ENCODE data around the gene ATG7. TPM values are rescaled to one million over a fixed set of nuclear protein-coding genes. Genes with fewer than 3 reads are reported as not detected.
"Not testable (repeated sequence)": the region's sequence is repeated elsewhere in the genome, so short reads cannot be mapped to it uniquely, and the experiment has no call there.

Gene ATG7
- total RNA-seq, 1 donor from 2014 or later, result 47.6 TPM

GRCh38 chr3:11302444-11302843 lies 30.2 kb downstream of the ATG7 start:
- DNase-seq, result no peak

DNA sequence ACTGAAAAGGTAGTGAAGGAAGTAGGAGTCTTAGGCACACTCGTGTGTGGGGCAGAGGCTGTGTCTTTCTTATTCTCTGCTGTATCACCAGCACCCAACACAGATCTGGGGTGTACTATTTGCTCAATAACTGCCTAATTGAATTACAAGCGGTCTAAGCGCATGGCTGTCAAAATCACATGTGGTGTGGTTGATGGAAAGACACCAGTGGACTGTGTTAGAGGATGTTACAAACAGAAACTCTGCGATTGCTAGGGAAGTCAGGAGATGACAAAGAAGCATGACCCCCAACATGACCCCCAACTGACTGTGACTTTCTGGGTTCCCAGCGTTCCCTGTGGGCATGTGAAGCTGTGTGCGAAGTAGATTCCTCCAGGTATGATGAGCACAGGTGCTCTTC lies 32.0 kb downstream of the ATG7 start:
- no peak for DNase-seq

DNA sequence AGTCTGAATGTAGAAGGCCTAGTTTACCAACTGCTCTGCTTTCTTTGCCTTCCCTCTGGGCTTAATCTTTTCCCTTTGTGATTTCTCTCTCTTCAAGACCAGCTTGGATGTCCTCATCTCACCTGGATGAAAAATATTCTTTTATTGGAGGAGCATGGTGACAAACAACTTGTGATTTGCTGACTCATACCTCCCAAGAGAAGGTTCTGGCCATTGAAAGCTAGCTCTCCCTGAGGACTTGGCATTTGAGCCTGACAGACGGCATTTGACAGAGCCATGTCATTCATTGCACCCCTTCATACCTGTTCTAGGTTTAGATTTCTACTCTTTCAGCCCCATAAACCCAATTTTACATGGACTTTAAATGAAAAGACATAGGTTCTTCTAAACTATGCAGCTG lies 33.3 kb downstream of the ATG7 start:
- no peak for DNase-seq

DNA sequence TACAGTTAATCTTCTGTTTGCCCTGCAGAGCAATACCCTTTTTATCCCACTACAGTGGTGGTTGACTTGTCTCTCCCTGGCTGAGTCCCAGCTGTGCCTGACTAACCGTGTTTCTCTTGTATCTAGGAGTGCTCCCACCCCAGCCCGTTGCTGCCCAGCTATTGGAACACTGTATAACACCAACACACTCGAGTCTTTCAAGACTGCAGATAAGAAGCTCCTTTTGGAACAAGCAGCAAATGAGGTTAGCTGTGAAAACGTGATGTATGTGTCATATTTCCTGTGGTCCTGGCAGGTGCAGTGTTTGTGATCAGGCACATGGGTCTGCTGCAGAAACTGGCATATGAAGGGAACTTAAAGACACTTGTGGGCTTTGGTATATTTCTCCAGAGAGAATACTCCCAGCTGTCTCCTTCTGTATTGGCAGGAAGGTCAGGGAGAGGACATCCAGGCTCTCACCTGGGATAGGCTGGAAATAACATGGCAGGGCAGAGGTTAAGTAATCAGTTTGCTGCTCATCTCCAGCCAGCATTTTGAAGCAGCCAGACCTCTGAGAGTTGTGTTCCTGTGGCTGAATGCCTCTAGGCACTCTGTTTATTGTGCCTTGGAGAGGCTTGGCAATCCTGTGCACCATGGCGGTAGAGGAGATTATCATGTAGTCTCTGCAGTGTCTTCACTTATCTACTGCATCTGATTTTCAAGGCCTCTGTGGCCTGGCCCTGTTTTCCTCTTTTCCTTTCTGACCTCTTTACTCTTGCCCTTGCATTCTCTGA lies 34.8 kb downstream of the ATG7 start:
- DNase-seq, result no peak

DNA sequence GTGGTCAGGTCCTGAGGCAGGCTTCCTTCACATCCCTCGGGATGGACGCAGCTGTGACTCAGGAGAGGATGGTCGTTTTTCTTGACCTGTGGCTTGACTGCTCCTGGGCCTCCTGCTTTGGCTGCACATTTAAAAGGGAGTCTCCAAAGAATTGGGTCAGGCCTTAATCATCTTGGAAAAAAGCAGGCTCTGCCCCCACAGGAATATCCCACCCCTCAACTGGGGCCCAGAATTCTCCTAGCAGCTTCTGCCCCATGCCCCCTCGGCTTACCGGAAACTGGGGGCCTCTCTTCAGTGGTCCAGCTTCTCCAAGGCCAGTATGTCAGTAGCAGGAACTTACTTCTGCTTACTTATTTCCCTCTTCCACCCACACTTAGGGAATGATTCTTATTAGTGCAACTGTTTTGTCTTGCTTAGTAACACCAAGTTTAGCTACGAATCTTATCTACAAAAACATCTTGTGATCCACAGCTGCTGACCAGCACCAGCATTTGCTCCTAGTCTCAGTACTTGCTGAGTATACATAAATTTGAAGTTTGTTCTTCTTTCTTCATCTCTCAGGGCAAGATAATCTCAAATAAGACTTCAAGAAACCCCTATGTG lies 35.7 kb downstream of the ATG7 start:
- peak; percentile 25 for DNase-seq

- no peak for DNase-seq
Measured at GRCh38 chr3:11310258-11310657, 38.1 kb downstream of the ATG7 start.

GRCh38 chr3:11312166-11312565 lies 40.0 kb downstream of the ATG7 start:
- DNase-seq, result no peak

- DNase-seq, result no peak
Measured at GRCh38 chr3:11317300-11317699, 45.1 kb downstream of the ATG7 start.

DNA sequence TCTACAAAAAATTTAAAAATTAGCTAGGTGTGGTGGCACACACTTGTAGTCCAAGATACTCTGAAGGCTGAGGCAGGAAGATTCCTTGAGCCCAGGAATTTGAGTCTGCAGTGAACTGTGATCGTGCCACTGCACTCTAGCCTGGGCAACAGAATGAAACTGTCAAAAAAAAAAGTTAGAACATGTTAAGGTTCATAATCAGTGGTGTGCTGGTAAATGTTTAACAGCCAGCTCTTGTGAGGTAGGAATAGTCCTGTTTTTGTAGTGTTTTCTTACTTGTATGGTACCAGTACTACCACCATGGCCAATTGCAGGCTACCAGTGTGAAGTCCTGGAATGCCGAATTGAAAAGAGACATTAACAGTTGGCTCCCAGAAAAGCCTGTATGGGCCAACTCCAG lies 50.7 kb downstream of the ATG7 start:
- no peak for DNase-seq

GRCh38 chr3:11323813-11324212 lies 51.6 kb downstream of the ATG7 start:
- DNase-seq, result no peak

DNA sequence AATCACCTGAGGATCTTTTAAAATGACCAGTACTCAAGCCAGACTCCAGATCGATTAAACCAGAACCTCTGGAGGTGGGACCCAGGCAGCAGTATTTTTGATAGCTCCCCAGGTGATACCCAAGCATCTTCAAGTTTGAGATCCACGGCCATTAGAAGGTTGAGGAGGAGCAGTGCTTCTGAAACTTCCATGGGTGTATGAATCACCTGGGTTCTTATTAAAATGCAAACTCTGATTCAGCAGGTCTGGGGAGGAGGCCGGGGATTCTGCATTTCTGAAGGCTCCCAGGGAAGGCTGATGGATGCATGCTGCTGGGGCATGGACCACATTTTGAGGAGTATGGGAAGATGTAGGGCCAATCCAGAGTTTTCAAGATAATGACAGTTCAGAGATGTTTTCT lies 55.4 kb downstream of the ATG7 start:
- no peak for DNase-seq

DNA sequence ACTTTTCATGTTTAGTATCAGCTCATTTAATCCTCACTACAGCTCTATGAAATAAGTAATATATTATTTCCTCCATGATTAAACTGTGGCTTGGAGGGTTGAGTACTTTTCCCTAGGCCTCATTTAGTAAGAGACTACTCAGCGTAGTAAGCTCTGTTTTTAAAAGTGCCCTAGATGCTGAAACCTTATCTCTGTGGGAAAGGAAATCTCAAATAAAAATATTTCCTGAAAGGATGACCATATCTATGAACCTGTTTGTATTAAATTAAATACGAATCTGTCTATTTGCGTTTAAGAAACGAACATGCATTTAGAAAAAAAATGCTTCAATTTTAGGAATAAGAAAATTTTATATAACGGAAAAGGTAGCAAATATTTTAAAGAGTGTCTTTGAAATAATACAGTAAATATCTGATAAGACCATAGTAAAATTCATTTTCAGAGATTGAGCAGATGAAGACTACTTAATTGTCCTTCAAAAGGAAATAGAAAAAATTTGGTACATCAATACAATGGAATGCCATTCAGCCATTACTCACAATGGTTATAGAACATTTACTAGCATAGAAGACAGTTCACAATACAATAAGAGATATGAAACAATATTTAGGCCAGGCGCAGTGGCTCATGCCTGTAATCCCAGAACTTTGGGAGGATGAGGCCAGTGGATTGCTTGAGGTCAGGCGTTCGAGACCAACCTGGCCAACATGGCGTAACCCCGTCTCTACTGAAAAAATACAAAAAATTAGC lies 56.2 kb downstream of the ATG7 start:
- DNase-seq, result no peak

- DNase-seq, result no peak
Measured at GRCh38 chr3:11329777-11330176, 57.6 kb downstream of the ATG7 start.

DNA sequence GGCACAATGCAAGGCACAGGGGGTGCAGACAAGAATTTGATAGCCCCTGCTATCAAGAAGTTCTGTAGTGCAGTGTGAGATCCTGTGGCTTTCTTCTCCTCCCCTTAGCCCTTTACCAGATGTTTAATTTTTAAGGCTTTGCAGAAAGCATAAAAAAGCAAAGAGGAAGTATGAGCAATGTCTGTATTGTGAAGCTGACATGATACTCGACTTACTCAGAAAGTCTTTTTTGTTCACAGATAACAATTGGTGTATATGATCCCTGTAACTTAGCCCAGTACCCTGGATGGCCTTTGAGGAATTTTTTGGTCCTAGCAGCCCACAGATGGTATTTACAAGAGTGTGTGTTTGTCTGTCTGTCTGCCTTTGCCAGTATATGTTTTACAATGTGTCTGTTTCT lies 58.9 kb downstream of the ATG7 start:
- DNase-seq, result no peak

DNA sequence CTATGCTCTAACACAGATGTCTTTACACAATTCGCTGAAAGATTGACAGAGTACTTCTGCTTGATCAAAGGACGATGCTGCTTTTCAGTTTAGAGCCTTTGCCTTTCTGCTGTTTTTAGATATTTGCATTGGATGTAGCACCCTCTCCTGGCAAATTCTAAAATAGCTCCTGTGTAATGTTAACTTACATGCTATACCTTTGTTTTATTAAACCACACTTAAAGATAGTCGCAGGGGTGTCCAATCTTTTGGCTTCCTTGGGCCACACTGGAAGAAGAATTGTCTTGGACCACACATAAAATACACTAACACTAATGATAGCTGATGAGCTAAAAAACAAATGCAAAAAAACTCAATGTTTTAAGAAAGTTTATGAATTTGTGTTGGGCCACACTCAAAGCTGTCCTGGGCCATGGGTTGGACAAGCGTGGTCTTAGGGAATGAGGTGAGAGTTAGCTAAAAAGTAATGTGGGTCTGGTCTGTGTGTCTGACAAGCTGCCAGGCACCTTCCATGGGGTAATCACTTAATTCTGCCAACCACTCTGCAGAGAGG lies 62.9 kb downstream of the ATG7 start:
- DNase-seq, result peak; percentile 87

DNA sequence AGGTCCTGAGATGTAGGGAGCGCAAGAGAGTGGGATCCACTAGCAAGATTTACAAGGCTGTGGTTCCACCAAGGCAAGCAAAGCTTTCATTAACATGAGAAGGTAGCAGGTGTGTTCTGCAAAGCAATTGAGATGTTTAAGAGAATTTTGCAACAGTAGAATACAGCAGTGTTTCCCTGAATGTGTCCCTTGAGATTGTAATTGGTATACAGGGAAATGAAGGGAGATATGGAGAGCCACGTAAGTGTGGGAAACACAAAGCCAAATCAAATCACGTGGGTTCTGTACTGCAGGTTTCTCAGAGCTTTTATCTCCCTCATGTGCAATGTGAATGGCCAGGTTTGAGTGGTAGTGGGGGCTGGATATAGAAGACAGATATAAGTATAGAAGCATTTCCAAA lies 67.3 kb downstream of the ATG7 start:
- no peak for DNase-seq

DNA sequence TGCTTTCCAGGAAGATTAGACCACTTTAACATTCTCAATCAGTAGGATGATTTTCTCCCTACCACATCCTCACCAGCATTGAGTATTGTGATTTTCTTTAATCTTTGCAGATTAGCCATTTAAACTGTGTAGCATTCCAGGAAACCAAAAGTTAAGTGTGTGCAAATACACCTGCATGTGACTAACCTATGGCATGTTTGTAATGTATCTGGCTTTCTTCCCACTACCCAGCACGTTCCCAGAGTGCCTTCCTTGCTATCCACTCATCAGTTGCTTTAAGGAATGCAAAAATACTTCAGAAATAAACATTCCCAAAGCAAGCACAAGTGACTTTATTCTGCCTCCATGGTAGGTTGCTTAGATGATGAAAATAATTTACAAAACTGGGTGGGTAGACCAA lies 74.2 kb downstream of the ATG7 start:
- no peak for DNase-seq

DNA sequence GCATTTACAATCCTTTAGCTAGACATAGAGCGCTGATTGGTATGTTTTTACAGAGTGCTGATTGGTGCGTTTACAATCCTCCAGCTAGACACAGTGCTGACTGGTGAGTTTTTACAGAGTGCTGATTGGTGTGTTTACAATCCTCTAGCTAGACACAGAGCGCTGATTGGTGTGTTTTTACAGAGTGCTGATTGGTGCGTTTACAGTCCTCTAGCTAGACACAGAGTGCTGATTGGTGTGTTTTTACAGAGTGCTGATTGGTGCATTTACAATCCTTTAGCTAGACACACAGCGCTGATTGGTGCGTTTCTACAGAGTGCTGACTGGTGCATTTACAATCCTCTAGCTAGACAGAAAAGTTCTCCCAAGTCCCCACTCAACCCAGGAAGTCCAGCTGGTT lies 76.7 kb downstream of the ATG7 start:
- DNase-seq, result not testable (repeated sequence)

DNA sequence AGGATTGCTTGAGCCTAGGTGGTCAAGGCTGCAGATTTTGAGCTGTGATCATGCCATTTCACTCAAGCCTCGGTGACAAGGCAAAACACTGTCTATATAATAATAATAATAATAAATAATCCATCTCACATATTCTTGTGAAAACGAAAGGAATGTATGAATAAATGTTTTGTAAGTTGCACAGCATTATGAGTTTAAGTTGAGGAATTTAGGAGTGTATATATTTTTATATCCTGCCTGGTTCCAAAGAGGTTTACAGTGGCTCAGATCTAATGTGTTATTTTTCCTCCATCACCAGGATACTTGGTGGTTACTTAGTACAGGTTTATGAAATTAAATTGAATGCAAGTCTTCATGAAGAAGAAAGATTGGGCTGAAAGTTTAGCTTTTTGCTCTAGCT lies 77.2 kb downstream of the ATG7 start:
- no peak for DNase-seq

DNA sequence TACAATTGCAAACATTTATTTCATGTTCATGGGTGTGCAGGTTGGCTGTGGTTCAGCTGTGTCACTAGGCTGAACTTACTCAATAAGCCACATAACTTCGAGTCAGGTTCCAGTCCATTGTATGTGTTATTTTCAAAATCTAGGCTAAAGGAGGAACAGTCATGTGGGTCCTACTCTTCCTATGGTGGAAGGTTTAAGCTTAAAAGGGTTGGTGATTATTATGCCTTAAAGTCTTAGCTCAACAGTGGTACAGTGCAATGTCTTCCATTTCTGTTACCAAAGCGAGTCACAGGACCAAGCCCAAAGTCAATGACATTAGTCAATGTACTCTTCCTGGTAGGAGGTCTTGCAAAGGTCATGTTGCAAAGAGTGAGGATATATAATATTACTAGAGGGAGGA lies 78.2 kb downstream of the ATG7 start:
- DNase-seq, result no peak

GRCh38 chr3:11351451-11351850 lies 79.3 kb downstream of the ATG7 start:
- DNase-seq, result no peak

- DNase-seq, result no peak
Measured at GRCh38 chr3:11356269-11356668, 84.1 kb downstream of the ATG7 start.

DNA sequence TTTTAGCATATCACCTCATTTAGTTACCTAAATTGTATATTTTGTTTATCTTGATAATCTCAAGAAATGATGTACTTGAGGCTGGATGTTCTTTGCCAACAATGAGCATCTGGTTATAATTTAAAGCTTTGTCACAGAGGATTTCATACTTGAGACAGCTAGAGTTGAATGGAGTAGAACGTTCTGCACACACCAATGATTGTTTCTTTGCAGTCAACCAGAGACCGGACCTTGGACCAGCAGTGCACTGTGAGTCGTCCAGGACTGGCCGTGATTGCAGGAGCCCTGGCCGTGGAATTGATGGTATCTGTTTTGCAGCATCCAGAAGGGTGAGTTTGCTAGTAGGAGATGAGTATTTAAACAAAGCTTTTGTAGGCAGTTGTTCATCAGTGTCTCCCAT lies 90.4 kb downstream of the ATG7 start:
- DNase-seq, result peak; percentile 30
